Kidney (tissue), 14 donors: ENCODE results near the gene MBNL1. TPM values are rescaled to one million over a fixed set of nuclear protein-coding genes. Genes with fewer than 3 reads are reported as not detected.
A peak's percentile ranks its signal among the peaks of the same experiment; 100 is the strongest.

Source experiments
- DNase-seq, 5 donors: peaks; one replicate each; pipeline ENCODE4 v3.0.0-alpha.2; 2013 to 2020
- FAIRE-seq: peaks from 2 replicates; lab custom pipeline; 2012; peaks lifted over from hg19 to GRCh38; lab: Jason Lieb, UNC
- H3K27ac ChIP-seq, 2 donors: one replicate each; pipeline ENCODE4 v1.7.0; 2013; ENCODE audit warnings: low read depth in 2 of 2, low read length in 2 of 2, inconsistent platforms in 1 of 2
- H3K27me3 ChIP-seq: one replicate; pipeline ENCODE4 v1.7.1; 2013; ENCODE audit warnings: low read length, inconsistent platforms; ENCODE audit not compliant: control insufficient read depth, insufficient read depth
- H3K36me3 ChIP-seq, 3 donors: one replicate each; pipeline versions ENCODE4 v1.7.0 to v1.7.1; 2013; ENCODE audit warnings: low read length in 3 of 3, control low read depth in 1 of 3, inconsistent platforms in 1 of 3; ENCODE audit not compliant: insufficient read depth in 3 of 3, control insufficient read depth in 2 of 3
- H3K4me1 ChIP-seq, 3 donors: one replicate each; pipeline versions ENCODE4 v1.7.0 to v1.7.1; 2013; ENCODE audit warnings: low read length in 3 of 3, inconsistent platforms in 1 of 3, low read depth in 1 of 3; ENCODE audit not compliant: control insufficient read depth in 2 of 3, insufficient read depth in 2 of 3
- H3K4me3 ChIP-seq, 3 donors: one replicate each; pipeline versions ENCODE4 v1.7.0 to v1.8.1; 2013; ENCODE audit warnings: low read length in 3 of 3, control low read depth in 1 of 3, inconsistent platforms in 1 of 3
- H3K9ac ChIP-seq, 3 donors: one replicate each; pipeline versions ENCODE4 v1.7.0 to v1.7.1; 2013; ENCODE audit warnings: low read length in 3 of 3, control low read depth in 1 of 3, inconsistent platforms in 1 of 3
- H3K9me3 ChIP-seq, 3 donors: one replicate each; pipeline versions ENCODE4 v1.7.0 to v1.7.1; 2013; ENCODE audit warnings: low read length in 3 of 3, control low read depth in 1 of 3, inconsistent platforms in 1 of 3; ENCODE audit not compliant: control insufficient read depth in 2 of 3, insufficient read depth in 1 of 3
- intact Hi-C: fragments of 100-400 bp; cut with DNase I; formaldehyde crosslinking; loops from one replicate; pipeline ENCODE4 v1.11.1; 2022
- polyA plus RNA-seq: library from polyadenylated mRNA; stranded (reverse); fragments of 350-450 nt; fragmentation: Illumina TruSeq; extraction: RNeasy Lipid Tissue Mini Kit (QIAGEN cat#74804); gene quantifications from one replicate; pipeline ENCODE4 v1.2.3, GENCODE V29; 2014; ENCODE audit warnings: low read depth, low replicate concordance; ENCODE audit not compliant: insufficient read depth
- total RNA-seq: library from RNA; stranded (reverse); fragmentation: NEBNext Ultra II Directional; extraction: Animal tissue kit (Norgen Biotek cat#: 25700); gene quantifications from one replicate; pipeline ENCODE4 v1.2.1, GENCODE V29; 2021
- TF ChIP-seq, protein P1 (sequence below): IDR thresholded peaks from 3 replicates; pipeline ENCODE4 v1.5.1; 2012; ENCODE audit warnings: mild to moderate bottlenecking, moderate library complexity, borderline replicate concordance; ENCODE audit not compliant: insufficient read depth; ENCODE audit errors: extremely low read depth
- donor health status: control.
- donor health status: control.
- donor health status: control.
- donor health status: control.
- donor health status: control.
- donor health status: DM: yes; HTN: yes; CAD: no.
- donor health status: Normal renal cell carcinoma (clear cell type).

MBNL1 gene
- total and polyA plus RNA-seq, 2 donors from 2014 or later, result 22.0 to 167 TPM

DNA sequence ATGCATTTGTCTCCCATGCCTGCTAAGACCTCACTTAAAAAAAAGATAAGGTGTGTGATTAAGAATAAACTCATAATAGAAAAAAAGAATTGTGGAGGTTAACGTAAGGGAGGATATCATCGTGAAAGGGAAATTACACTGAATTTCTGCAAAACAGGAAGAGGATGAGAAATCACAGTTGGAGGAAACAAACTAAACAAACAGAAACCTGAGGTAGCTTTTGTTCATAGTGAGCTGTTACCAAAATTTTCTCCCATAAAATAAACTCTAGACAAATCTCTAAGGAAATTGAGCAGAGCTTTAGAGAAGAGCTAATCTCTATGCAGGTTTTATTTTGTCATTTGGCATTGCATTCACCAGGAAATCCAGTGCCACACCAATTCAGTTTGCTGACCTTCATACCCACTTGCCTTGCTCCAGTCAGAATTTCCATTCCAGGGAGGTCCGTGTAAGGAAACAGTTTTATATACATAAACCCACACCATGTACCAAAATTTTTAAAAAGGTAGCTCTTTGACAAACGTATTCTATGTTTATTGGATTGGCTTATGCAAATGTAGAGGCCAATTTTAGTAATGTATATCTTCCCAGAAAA, 231.2 kb downstream of the MBNL1 start:
- H3K27ac ChIP-seq, result no peak overlapping the region
- FAIRE-seq (no peak), DNase-seq (no peak)
- H3K9ac ChIP-seq, result no peak overlapping the region
- no peaks in the 10 kb centered on the region for H3K27me3 ChIP-seq
- no peaks in the 10 kb centered on the region for H3K36me3 ChIP-seq
- no peak overlapping the region for H3K4me3 ChIP-seq
- TF ChIP-seq, protein P1, sequence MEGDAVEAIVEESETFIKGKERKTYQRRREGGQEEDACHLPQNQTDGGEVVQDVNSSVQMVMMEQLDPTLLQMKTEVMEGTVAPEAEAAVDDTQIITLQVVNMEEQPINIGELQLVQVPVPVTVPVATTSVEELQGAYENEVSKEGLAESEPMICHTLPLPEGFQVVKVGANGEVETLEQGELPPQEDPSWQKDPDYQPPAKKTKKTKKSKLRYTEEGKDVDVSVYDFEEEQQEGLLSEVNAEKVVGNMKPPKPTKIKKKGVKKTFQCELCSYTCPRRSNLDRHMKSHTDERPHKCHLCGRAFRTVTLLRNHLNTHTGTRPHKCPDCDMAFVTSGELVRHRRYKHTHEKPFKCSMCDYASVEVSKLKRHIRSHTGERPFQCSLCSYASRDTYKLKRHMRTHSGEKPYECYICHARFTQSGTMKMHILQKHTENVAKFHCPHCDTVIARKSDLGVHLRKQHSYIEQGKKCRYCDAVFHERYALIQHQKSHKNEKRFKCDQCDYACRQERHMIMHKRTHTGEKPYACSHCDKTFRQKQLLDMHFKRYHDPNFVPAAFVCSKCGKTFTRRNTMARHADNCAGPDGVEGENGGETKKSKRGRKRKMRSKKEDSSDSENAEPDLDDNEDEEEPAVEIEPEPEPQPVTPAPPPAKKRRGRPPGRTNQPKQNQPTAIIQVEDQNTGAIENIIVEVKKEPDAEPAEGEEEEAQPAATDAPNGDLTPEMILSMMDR, result no peak
- H3K4me1 ChIP-seq, result no peaks in the 10 kb centered on the region
- no peaks in the 10 kb centered on the region for H3K9me3 ChIP-seq
- intact Hi-C loops, result no loop called here

GRCh38 chr3:152505926-152506325, 237.2 kb downstream of the MBNL1 start:
- H3K27me3 ChIP-seq, result no peaks in the 10 kb centered on the region
- TF ChIP-seq, protein P1, result no peak
- DNase-seq, result no peak
- H3K36me3 ChIP-seq, result no peaks in the 10 kb centered on the region
- H3K27ac ChIP-seq, result no peak overlapping the region
- intact Hi-C loops, result no loop called here
- no peaks in the 10 kb centered on the region for H3K9me3 ChIP-seq
- no peak overlapping the region for H3K4me3 ChIP-seq
- H3K9ac ChIP-seq, result no peak overlapping the region
- H3K4me1 ChIP-seq, result no peaks in the 10 kb centered on the region
- no peak for FAIRE-seq

- no peak overlapping the region for H3K9ac ChIP-seq
- intact Hi-C loops, result no loop called here
These were observed 240.0 kb downstream of the MBNL1 start for GRCh38 chr3:152508705-152509104.

More at GRCh38 chr3:152508705-152509104, 240.0 kb downstream of the MBNL1 start:
- Histone ChIP-seq H3K27ac (no peak overlapping the region), H3K4me1 (no peaks in the 10 kb centered on the region), H3K4me3 (no peak overlapping the region), H3K36me3 (no peaks in the 10 kb centered on the region), H3K9me3 (no peaks in the 10 kb centered on the region), H3K27me3 (no peaks in the 10 kb centered on the region)
- DNase-seq (peak in 2 of 5 donors; percentile 20 to 27), FAIRE-seq (peak; percentile 95)
- TF ChIP-seq, protein P1, result peak; percentile 24
